GM12878 (cell line): ENCODE results near the gene TBKBP1. TPM values are rescaled to one million over a fixed set of nuclear protein-coding genes. Genes with fewer than 3 reads are reported as not detected.

Experiments used
- ATAC-seq: fragments of 200-7000 bp; cut with Tn5 transposase; 3 replicates; pipeline ENCODE4 v1.9.1; 2020; ENCODE audit warnings: mild to moderate bottlenecking, moderate library complexity
- BruUV-seq: library from RNA; stranded (reverse); fragments of 400-500 nt; replicated peaks from 2 replicates; lab custom pipeline; 2021; lab: Mats Ljungman, UMichigan
- CTCF ChIA-PET: fragments of 300-600 bp; sonication (Branson Sonifier 250); formaldehyde crosslinking; extraction: SDS; loops from one replicate; lab custom pipeline; 2021; ENCODE audit warnings: inconsistent platforms; lab: Yijun Ruan, JAX
- POLR2A ChIA-PET: fragments of 350-600 bp; formaldehyde crosslinking; extraction: SDS; loops from one replicate; lab custom pipeline; 2021; ENCODE audit warnings: inconsistent platforms; lab: Charles Lee
- RAD21 ChIA-PET: fragments of 300-600 bp; sonication (Branson Sonifier 250); formaldehyde crosslinking; loops from one replicate; lab custom pipeline; 2023; ENCODE audit warnings: antibody characterized with exemption; ENCODE audit not compliant: unreplicated experiment; lab: Charles Lee
- SMC1A ChIA-PET: fragments of 300-600 bp; sonication (Branson Sonifier 250); formaldehyde crosslinking; loops from one replicate; lab custom pipeline; 2023; ENCODE audit not compliant: unreplicated experiment, uncharacterized antibody; lab: Charles Lee
- DNase-seq: peaks from one replicate; pipeline ENCODE4 v3.0.0-alpha.2; 2011; ENCODE audit warnings: low read depth, low spot score
- FAIRE-seq: peaks from 3 replicates; lab custom pipeline; 2011; peaks lifted over from hg19 to GRCh38; lab: Jason Lieb, UNC
- H2AFZ ChIP-seq: 2 replicates; pipeline ENCODE4 v1.6.0; 2011; ENCODE audit warnings: low read depth, low read length, control low read depth; ENCODE audit not compliant: control insufficient read depth
- H3K27ac ChIP-seq: 2 replicates; pipeline ENCODE4 v1.5.1; 2011; ENCODE audit warnings: control low read depth; ENCODE audit not compliant: control insufficient read depth, insufficient read depth
- H3K27me3 ChIP-seq, 2 experiments: replicated peaks in 1 of 2; 2 replicates each; pipeline versions ENCODE4 v1.6.0 to v1.6.1; 2011; ENCODE audit warnings: low read length in 1 of 2; ENCODE audit not compliant: control insufficient read depth in 2 of 2, insufficient read depth in 2 of 2
- H3K36me3 ChIP-seq, 2 experiments: 2 replicates each; pipeline ENCODE4 v1.5.1; 2011; ENCODE audit warnings: low read length in 1 of 2; ENCODE audit not compliant: control insufficient read depth in 2 of 2, insufficient read depth in 2 of 2
- H3K4me1 ChIP-seq: 2 replicates; pipeline ENCODE4 v1.6.1; 2011; ENCODE audit warnings: mild to moderate bottlenecking, low read length, moderate library complexity, mixed read lengths; ENCODE audit not compliant: control insufficient read depth, insufficient read depth
- H3K4me2 ChIP-seq: 2 replicates; pipeline ENCODE4 v1.6.0; 2011; ENCODE audit warnings: control low read depth; ENCODE audit not compliant: control insufficient read depth, insufficient read depth
- H3K4me3 ChIP-seq: fragments of 200-600 bp; sonication (generic); 2 replicates; pipeline ENCODE4 v1.5.1; 2016
- H3K79me2 ChIP-seq: 2 replicates; pipeline ENCODE4 v1.6.0; 2011; ENCODE audit warnings: low read length; ENCODE audit not compliant: control insufficient read depth, insufficient read depth
- H3K9ac ChIP-seq: 2 replicates; pipeline ENCODE4 v1.8.0; 2011; ENCODE audit warnings: low read length, control low read depth, mixed read lengths; ENCODE audit not compliant: control insufficient read depth, insufficient read depth
- H3K9me3 ChIP-seq: replicated peaks from 3 replicates; pipeline ENCODE4 v1.5.1; 2011; ENCODE audit warnings: mild to moderate bottlenecking, low read length; ENCODE audit not compliant: control insufficient read depth, insufficient read depth
- H4K20me1 ChIP-seq: 2 replicates; pipeline ENCODE4 v1.6.0; 2011; ENCODE audit not compliant: control insufficient read depth, insufficient read depth
- ATF3 ChIP-seq: IDR thresholded peaks from 2 replicates; pipeline ENCODE4 v1.6.1; 2011; ENCODE audit warnings: low read depth, mild to moderate bottlenecking, low read length, moderate library complexity, borderline replicate concordance; ENCODE audit errors: extremely low read depth
- BACH1 ChIP-seq: fragments of 450-650 bp; IDR thresholded peaks from 2 replicates; pipeline ENCODE4 v1.6.1; 2017; ENCODE audit warnings: mild to moderate bottlenecking, borderline replicate concordance
- DPF2 ChIP-seq: fragments of 450-650 bp; IDR thresholded peaks from 2 replicates; pipeline ENCODE4 v1.6.1; 2017; ENCODE audit warnings: mild to moderate bottlenecking
- JUNB ChIP-seq: IDR thresholded peaks from 2 replicates; pipeline ENCODE4 v1.6.1; 2016; ENCODE audit warnings: antibody characterized with exemption, mild to moderate bottlenecking
- LARP7 ChIP-seq: fragments of 450-650 bp; IDR thresholded peaks from 2 replicates; pipeline ENCODE4 v1.6.1; 2017; ENCODE audit warnings: mild to moderate bottlenecking
- MTA3 ChIP-seq: IDR thresholded peaks from 2 replicates; pipeline ENCODE4 v1.6.1; 2012; ENCODE audit warnings: low read length, inconsistent platforms, borderline replicate concordance
- MXI1 ChIP-seq: fragments of 150-350 bp; IDR thresholded peaks from 2 replicates; pipeline ENCODE4 v1.6.1; 2011; ENCODE audit warnings: low read depth, mild to moderate bottlenecking, inconsistent platforms, low read length, improper control_type of control experiment
- NFYA ChIP-seq: IDR thresholded peaks from 2 replicates; pipeline ENCODE4 v1.6.1; 2011; ENCODE audit warnings: low read depth, mild to moderate bottlenecking, low read length, improper control_type of control experiment, borderline replicate concordance
- NR2C1 ChIP-seq: fragments of 450-650 bp; IDR thresholded peaks from 2 replicates; pipeline ENCODE4 v1.6.1; 2017; ENCODE audit warnings: antibody characterized with exemption, mild to moderate bottlenecking, moderate library complexity
- POLR2A ChIP-seq: IDR thresholded peaks from 2 replicates; pipeline ENCODE4 v1.6.1; 2011; ENCODE audit warnings: low read depth, mild to moderate bottlenecking, low read length
- POLR2AphosphoS5 ChIP-seq: IDR thresholded peaks from 2 replicates; pipeline ENCODE4 v1.6.1; 2011; ENCODE audit warnings: mild to moderate bottlenecking, low read length, inconsistent platforms
- POU2F2 ChIP-seq: IDR thresholded peaks from 3 replicates; pipeline ENCODE4 v1.6.1; 2011; ENCODE audit warnings: low read depth, mild to moderate bottlenecking, low read length, borderline replicate concordance
- RFX5 ChIP-seq: IDR thresholded peaks from 2 replicates; pipeline ENCODE4 v1.6.1; 2011; ENCODE audit warnings: low read depth, low read length, improper control_type of control experiment
- SMAD5 ChIP-seq: IDR thresholded peaks from 2 replicates; pipeline ENCODE4 v1.6.1; 2016; ENCODE audit warnings: antibody characterized with exemption, low read depth
- WGBS: methylation state at CpG from one replicate; pipeline ENCODE4 v1.1.6; 2016; ENCODE audit warnings: low lambda C conversion rate; ENCODE audit not compliant: insufficient replicate concordance, insufficient coverage; ENCODE audit errors: missing lambda C conversion rate; 5-methylcytosine and 5-hydroxymethylcytosine counted together
- in situ Hi-C: fragments of 300-500 bp; cut with MboI; formaldehyde crosslinking; loops from 9 replicates; pipeline ENCODE4 v1.14.3; 2018; ENCODE audit warnings: mixed read lengths
- intact Hi-C: fragments of 100-400 bp; cut with micrococcal nuclease; formaldehyde crosslinking; loops from one replicate; pipeline ENCODE4 v1.14.2; 2022; ENCODE audit not compliant: unreplicated experiment
- polyA plus RNA-seq, 11 experiments: library from polyadenylated mRNA; depleted of rRNA in 4 of 11; unstranded in 6 of 11; stranded (reverse) in 5 of 11; fragments of >200 nt; fragmentation: Nextera tagmentation in 4 of 11; fragmentation: Illumina TruSeq in 1 of 11; extraction: Ambion mirVana in 4 of 11; extraction: Trizol in 1 of 11; gene quantifications; 1 replicate in 1 of 11; 2 replicates in 10 of 11; pipeline versions ENCODE4 v1.2.1 to v1.2.3, GENCODE V29; 2011 to 2016; ENCODE audit warnings: inconsistent platforms in 2 of 11, missing spikeins in 2 of 11, low read depth in 1 of 11
- total RNA-seq, 4 experiments: library from RNA; depleted of rRNA in 3 of 4; stranded (reverse); fragments of >200 nt in 3 of 4; fragmentation: Illumina TruSeq in 1 of 4; extraction: Trizol in 1 of 4; gene quantifications; 2 replicates each; pipeline versions ENCODE4 v1.2.1 to v1.2.3, GENCODE V29; 2013 to 2021
- TF ChIP-seq, protein P1 (sequence below): fragments of 450-650 bp; IDR thresholded peaks from 2 replicates; pipeline ENCODE4 v1.6.1; 2014; ENCODE audit warnings: mild to moderate bottlenecking

TBKBP1 gene
- total and polyA plus RNA-seq, 10 of the 15 experiments (the other 5 are each of a cell fraction or from before 2014, with no cell fraction given), result 0.11 to 2.7 (median 0.74) TPM; not detected in 3

DNA sequence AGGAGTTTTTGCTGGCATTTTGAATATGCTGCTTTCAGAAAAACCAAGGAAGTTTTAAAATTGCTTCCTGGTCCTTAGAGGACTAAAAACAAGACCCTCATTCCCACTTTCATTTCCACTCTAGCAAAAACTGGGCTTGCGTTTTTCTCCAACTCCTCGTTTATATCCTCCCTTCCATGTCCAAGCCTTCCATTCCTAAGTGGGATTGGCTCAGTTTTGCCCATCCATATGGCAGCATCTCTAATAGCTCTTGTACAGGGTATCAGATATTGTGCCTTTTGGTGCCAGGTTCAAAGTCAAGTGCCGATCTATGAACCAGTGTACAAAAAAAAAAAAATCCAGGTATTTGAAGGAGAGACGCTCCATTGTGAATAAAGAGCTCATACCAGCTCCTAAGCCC lies 9.9 kb upstream of the TBKBP1 start:
- peaks cover 20 to 31% of the 10 kb centered on the region in 2 experiments for H3K36me3 ChIP-seq

GRCh38 chr17:47684535-47685193 lies 9.3 kb upstream of the TBKBP1 start:
- in situ Hi-C loops, result no loop called here
- intact Hi-C loops, result no loop called here
- Histone ChIP-seq H2AFZ (no peak overlapping the region), H3K9me3 (no peaks in the 10 kb centered on the region), H3K27ac (no peak overlapping the region), H3K9ac (no peak overlapping the region), H3K4me2 (no peak overlapping the region), H3K36me3 (peaks cover 20 to 31% of the 10 kb centered on the region in 2 experiments), H3K4me1 (no peaks in the 10 kb centered on the region), H3K27me3 (no peaks in the 10 kb centered on the region), H3K4me3 (no peak overlapping the region), H3K79me2 (no peaks in the 10 kb centered on the region), H4K20me1 (no peaks in the 10 kb centered on the region; the same call in 1 of the 2 replicates)
- CTCF ChIA-PET, result interaction anchor here (1.5 kb wide), 1 partner anchor 21 kb away, joined by 5 read pairs; no protein-coding TSS in a partner anchor
- RAD21 ChIA-PET, result no interaction called here
- BruUV-seq, result no TSS peak
- ATAC-seq (no peak), DNase-seq (no peak), FAIRE-seq (no peak)
- WGBS, result 98% methylated on average over 4 of the region's 4 CpGs
- SMC1A ChIA-PET, result no interaction called here
- TF ChIP-seq RFX5, result no peak
- TF ChIP-seq NR2C1, result no peak
- no peak for TF ChIP-seq MXI1
- TF ChIP-seq POU2F2, result no peak
- no peak for TF ChIP-seq ATF3
- TF ChIP-seq POLR2A, result peak; percentile 45; the same call in 1 of the 2 replicates
- TF ChIP-seq LARP7, result no peak
- no peak for TF ChIP-seq JUNB
- no peak for TF ChIP-seq BACH1
- 0 out of 2 replicates have a peak, but pooled peaks have one; percentile 23 for TF ChIP-seq MTA3
- peak; percentile 71 for TF ChIP-seq POLR2AphosphoS5
- no peak for TF ChIP-seq DPF2
- 0 out of 2 replicates have a peak, but pooled peaks have one; percentile 33 for TF ChIP-seq SMAD5
- TF ChIP-seq, protein P1, sequence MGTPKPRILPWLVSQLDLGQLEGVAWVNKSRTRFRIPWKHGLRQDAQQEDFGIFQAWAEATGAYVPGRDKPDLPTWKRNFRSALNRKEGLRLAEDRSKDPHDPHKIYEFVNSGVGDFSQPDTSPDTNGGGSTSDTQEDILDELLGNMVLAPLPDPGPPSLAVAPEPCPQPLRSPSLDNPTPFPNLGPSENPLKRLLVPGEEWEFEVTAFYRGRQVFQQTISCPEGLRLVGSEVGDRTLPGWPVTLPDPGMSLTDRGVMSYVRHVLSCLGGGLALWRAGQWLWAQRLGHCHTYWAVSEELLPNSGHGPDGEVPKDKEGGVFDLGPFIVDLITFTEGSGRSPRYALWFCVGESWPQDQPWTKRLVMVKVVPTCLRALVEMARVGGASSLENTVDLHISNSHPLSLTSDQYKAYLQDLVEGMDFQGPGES, result no peak
- POLR2A ChIA-PET, result interaction anchor here (0.5 to 0.6 kb wide), 2 partner anchors 60 to 377 kb away, joined by 3 to 7 read pairs; no protein-coding TSS in a partner anchor

More for the DNA sequence above, 9.9 kb upstream of the TBKBP1 start:
- H2AFZ ChIP-seq, result no peak overlapping the region
- no peak for DNase-seq
- H3K4me2 ChIP-seq, result no peak overlapping the region
- ChIA-PET POLR2A (interaction anchor here (0.5 to 0.6 kb wide), 2 partner anchors 59 to 378 kb away, joined by 3 to 7 read pairs; no protein-coding TSS in a partner anchor), CTCF (interaction anchor here (1.5 kb wide), 1 partner anchor 20 kb away, joined by 5 read pairs; no protein-coding TSS in a partner anchor), RAD21 (no interaction called here), SMC1A (no interaction called here)
- intact Hi-C loops (no loop called here), in situ Hi-C loops (no loop called here)
- H3K9ac ChIP-seq, result no peak overlapping the region
- no peaks in the 10 kb centered on the region for H3K79me2 ChIP-seq
- H3K27me3 ChIP-seq, result no peaks in the 10 kb centered on the region
- ATAC-seq, result no peak
- H4K20me1 ChIP-seq, result no peaks in the 10 kb centered on the region; the same call in 1 of the 2 replicates
- TF ChIP-seq MTA3 (no peak), NFYA (no peak)
- H3K27ac ChIP-seq, result no peak overlapping the region
- H3K4me1 ChIP-seq, result no peaks in the 10 kb centered on the region
- 98% methylated on average over 4 of the region's 4 CpGs for WGBS
- no TSS peak for BruUV-seq
- FAIRE-seq, result no peak
- H3K9me3 ChIP-seq, result no peaks in the 10 kb centered on the region
- no peak overlapping the region for H3K4me3 ChIP-seq
